Stimulated activated CD8-positive, alpha-beta memory T cell treated with anti-CD3 and anti-CD28 coated beads, Interleukin-12 subunit alpha, Interleukin-12 subunit beta, amount 100 ng/mL, for 24 hours (primary cell): ENCODE data around the gene IL1RAPL1.

ENCODE experiments used
- DNase-seq: peaks from one replicate; pipeline ENCODE4 v3.0.0-alpha.2; 2020; ENCODE audit errors: extremely low read depth

The IL1RAPL1 gene

GRCh38 chrX:29432534-29432933 is 845.3 kb downstream of the IL1RAPL1 start:
- no peak for DNase-seq

- no peak for DNase-seq
Observed at GRCh38 chrX:29434939-29435338, 847.7 kb downstream of the IL1RAPL1 start.

- no peak for DNase-seq
Observed at GRCh38 chrX:29435396-29435795, 848.1 kb downstream of the IL1RAPL1 start.

GRCh38 chrX:29447867-29448266 is 860.6 kb downstream of the IL1RAPL1 start:
- no peak for DNase-seq

- no peak for DNase-seq
Observed at GRCh38 chrX:29453333-29453732, 866.1 kb downstream of the IL1RAPL1 start.

- DNase-seq = no peak
Observed at GRCh38 chrX:29455702-29456101, 868.5 kb downstream of the IL1RAPL1 start.

- no peak for DNase-seq
Observed at GRCh38 chrX:29461039-29461438, 873.8 kb downstream of the IL1RAPL1 start.

GRCh38 chrX:29466456-29466855 is 879.2 kb downstream of the IL1RAPL1 start:
- no peak for DNase-seq

- no peak for DNase-seq
Observed at GRCh38 chrX:29468911-29469494, 881.8 kb downstream of the IL1RAPL1 start.

- no peak for DNase-seq
Observed at GRCh38 chrX:29470030-29470429, 882.8 kb downstream of the IL1RAPL1 start.

GRCh38 chrX:29471829-29472228 is 884.6 kb downstream of the IL1RAPL1 start:
- DNase-seq = no peak

GRCh38 chrX:29477878-29478277 is 890.6 kb downstream of the IL1RAPL1 start:
- no peak for DNase-seq

GRCh38 chrX:29478336-29479069 is 891.3 kb downstream of the IL1RAPL1 start:
- DNase-seq = no peak

- DNase-seq = no peak
Observed at GRCh38 chrX:29487214-29487613, 900.0 kb downstream of the IL1RAPL1 start.

GRCh38 chrX:29487714-29488113 is 900.5 kb downstream of the IL1RAPL1 start:
- no peak for DNase-seq

- no peak for DNase-seq
Observed at GRCh38 chrX:29488919-29489318, 901.7 kb downstream of the IL1RAPL1 start.

- DNase-seq = no peak
Observed at GRCh38 chrX:29490606-29491005, 903.4 kb downstream of the IL1RAPL1 start.

GRCh38 chrX:29491659-29492058 is 904.4 kb downstream of the IL1RAPL1 start:
- DNase-seq = no peak

GRCh38 chrX:29496636-29497180 is 909.5 kb downstream of the IL1RAPL1 start:
- no peak for DNase-seq

GRCh38 chrX:29506729-29507128 is 919.5 kb downstream of the IL1RAPL1 start:
- DNase-seq = no peak

GRCh38 chrX:29518100-29518499 is 930.9 kb downstream of the IL1RAPL1 start:
- no peak for DNase-seq

- no peak for DNase-seq
Observed at GRCh38 chrX:29528281-29528680, 941.0 kb downstream of the IL1RAPL1 start.

GRCh38 chrX:29530501-29530900 is 943.3 kb downstream of the IL1RAPL1 start:
- no peak for DNase-seq
